ENCODE results near the gene ELMO3. TPM values are rescaled to one million over a fixed set of nuclear protein-coding genes. Genes with fewer than 3 reads are reported as not detected.

ELMO3 gene, protein sequence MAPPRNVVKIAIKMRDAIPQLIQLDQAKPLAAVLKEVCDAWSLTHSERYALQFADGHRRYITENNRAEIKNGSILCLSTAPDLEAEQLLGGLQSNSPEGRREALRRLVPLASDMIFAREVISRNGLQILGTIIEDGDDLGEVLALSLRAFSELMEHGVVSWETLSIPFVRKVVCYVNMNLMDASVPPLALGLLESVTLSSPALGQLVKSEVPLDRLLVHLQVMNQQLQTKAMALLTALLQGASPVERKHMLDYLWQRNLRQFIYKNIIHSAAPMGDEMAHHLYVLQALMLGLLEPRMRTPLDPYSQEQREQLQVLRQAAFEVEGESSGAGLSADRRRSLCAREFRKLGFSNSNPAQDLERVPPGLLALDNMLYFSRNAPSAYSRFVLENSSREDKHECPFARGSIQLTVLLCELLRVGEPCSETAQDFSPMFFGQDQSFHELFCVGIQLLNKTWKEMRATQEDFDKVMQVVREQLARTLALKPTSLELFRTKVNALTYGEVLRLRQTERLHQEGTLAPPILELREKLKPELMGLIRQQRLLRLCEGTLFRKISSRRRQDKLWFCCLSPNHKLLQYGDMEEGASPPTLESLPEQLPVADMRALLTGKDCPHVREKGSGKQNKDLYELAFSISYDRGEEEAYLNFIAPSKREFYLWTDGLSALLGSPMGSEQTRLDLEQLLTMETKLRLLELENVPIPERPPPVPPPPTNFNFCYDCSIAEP
- 0.72 and 0.88 TPM in 2 replicates for total RNA-seq

GRCh38 chr16:67199011-67199807 lies at the start of gene ELMO3:
ELMO3 (plus strand) TSS chr16:67199131; CDS start chr16:67199327, 196 bp downstream.

GRCh38 chr16:67150833-67151396 lies 48.0 kb upstream of the ELMO3 start, which contains the start of gene B3GNT9:
B3GNT9 (minus strand) TSS chr16:67150998; CDS start chr16:67150485, 513 bp downstream.

GRCh38 chr16:67164599-67165061 lies 34.3 kb upstream of the ELMO3 start, which contains the start of gene HSF4:
HSF4 (plus strand) TSS chr16:67164745; CDS start chr16:67164812, 67 bp downstream.

DNA sequence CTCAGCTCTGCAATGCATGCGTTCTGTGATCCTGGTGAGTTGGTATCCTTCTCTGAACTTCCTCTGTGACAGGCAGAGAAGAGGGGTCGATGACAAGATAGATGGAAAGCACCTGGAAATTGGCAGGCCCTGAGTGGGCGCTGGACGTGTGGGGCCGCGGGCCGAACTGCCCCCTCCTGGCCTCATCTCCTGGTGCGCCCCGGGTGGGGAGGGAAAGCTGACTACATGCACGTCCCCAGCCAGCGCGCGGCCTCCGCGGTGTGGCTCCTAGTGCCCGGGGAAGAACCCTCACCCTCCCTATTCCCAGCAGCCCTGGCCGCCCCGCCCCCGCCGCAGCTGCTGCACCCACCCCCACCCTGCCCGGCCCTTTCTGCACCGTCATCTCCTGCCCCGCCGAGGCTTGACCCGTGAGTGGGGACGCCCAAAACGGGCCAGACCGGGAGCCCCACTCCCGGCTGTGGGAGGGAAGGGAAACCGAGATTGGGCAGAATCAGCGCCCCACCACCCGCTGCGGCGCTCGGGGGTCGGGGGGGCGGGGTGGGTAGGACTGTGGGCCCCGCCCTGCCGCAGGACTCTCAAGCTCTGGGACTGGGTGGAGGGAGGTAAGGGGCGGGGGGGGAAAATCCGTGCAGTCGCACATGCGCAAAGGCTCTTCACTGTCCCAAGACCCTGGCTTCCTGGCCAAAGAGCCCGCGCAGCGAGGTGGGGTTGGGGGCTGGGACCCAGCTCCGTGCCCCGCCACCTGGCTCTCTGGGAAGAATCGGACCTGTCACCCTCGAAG lies 28.6 kb upstream of the ELMO3 start, which contains the start of gene NOL3:
Gene NOL3 (plus strand): TSS at position 371 of the 781 bp plus-strand sequence.

DNA sequence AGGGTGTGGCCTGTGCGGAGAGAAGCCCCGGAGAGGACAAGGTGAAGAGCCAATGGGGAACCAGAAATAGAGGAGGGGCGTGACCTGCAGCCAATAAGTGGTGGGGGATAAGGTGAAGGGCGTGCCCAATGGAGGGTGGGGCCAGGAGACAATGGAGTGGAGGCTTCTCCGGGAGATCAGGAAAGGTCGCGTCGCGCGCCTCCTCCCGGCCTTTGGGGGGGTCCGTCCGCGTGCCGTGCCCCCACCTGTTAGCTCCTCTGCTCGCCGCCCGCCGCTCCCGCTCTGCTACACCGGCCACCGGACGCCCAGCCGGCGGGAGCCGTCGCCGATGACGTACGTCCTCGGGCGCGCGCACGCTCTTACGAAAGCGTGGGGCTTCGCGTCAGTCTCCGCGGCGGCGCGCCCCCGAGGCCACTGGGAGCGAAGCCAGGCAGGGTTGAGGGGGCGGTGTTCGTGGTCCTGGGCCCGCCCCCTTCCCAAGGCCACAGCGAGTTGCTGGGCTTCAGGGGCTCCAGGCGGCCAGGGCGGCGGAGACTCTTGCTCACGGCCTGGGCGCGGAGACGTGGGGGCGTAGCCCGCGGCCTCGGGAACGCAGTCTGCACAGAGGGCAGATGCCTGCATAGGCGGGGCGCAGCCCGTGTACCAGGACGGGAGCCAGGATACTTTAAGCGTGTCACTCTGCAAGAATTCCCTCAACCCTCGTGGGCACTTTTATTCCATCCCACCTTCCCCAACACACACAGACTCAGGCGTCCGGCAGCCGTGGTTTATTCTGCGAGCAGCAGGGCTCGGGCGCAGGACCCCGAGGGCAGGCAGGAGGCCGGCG lies 15.1 kb upstream of the ELMO3 start, which contains the start of gene MATCAP1:
Gene MATCAP1 (minus strand): TSS at position 337 of the 826 bp plus-strand sequence. CDS start 3,353 bp downstream, outside the sequence.

GRCh38 chr16:67190041-67190440 lies 8.9 kb upstream of the ELMO3 start, which contains the start of gene EXOC3L1:
EXOC3L1 (minus strand) TSS chr16:67190136; CDS start chr16:67189676, 460 bp downstream.

GRCh38 chr16:67191995-67192681 lies 6.8 kb upstream of the ELMO3 start, which contains the start of gene E2F4:
E2F4 (plus strand) TSS chr16:67192155; CDS start chr16:67192228, 73 bp downstream.

DNA sequence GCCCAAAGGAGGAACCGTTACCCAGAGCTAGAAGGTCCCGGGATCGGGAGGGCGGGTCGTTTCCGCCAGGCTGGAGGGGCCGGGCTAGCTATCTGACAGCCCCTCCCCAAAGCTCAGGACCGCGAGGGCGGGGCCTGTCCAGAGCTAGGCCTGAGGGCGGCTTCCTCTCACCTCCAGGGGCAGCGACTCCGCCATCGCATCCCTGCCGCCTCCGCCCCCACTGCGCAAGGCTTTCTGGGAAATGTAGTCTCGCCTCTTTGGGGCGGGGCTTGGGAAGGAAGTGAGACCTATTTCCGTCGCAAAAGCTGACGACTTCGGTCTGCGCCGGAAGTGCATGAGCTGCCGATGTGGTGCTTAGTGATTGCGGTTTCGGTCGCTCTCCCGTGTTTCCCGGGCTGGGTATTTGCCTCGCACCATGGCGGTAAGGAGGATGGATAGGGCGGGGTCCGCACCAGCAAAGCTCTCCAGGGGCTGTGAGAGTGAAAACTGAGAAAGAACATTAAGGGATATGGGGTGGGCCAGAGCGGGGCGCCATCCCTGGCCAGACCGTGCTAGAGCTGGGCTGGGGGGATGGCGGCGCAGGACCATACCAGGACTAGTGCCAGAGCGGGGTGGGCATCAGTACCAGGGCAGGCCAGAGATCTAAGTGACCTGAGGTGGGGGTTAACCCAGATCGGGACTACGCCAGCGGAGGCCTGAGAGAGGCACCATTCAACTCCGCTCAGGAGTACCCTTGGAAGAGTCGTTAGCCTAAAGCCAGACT lies 28.1 kb downstream of the ELMO3 start, which contains the start of gene TMEM208:
Gene TMEM208 (plus strand): TSS at position 327 of the 763 bp plus-strand sequence. CDS start 89 bp downstream, at position 416.

GRCh38 chr16:67247192-67248072 lies 48.5 kb downstream of the ELMO3 start, which contains the start of gene FHOD1:
FHOD1 (minus strand) TSS chr16:67247481; CDS start chr16:67247410, 71 bp downstream.

GRCh38 chr16:67248401-67249177 lies 49.7 kb downstream of the ELMO3 start, which contains the start of gene SLC9A5:
SLC9A5 (plus strand) TSS chr16:67248979; CDS start chr16:67249015, 36 bp downstream.

Small RNAs within 50 kb of the gene (small RNA-seq; reads per million reads assigned to genes)
- 2.2 reads per million, percentile 71 among the genes with 10 or more reads in this experiment for gene MIR328 (ENCODE audit: low replicate concordance)

Other genes starting within 250 kb of the ELMO3 start
- gene CES3, start 237.9 kb upstream of the ELMO3 start, total RNA-seq = 0.22 TPM in 1 of 2 replicates, not detected in the other
- 2.7 and 2.8 TPM in 2 replicates for gene CES4A, start 210.5 kb upstream of the ELMO3 start, total RNA-seq
- gene CBFB, start 170.0 kb upstream of the ELMO3 start, total RNA-seq = 88.4 and 124 TPM in 2 replicates
- 14.0 and 21.0 TPM in 2 replicates for gene PHAF1, start 89.2 kb upstream of the ELMO3 start, total RNA-seq
- 57.3 and 63.7 TPM in 2 replicates for gene B3GNT9, start 48.1 kb upstream of the ELMO3 start, total RNA-seq
- gene TRADD, start 39.2 kb upstream of the ELMO3 start, total RNA-seq = 19.8 and 24.3 TPM in 2 replicates
- 9.6 and 12.7 TPM in 2 replicates for gene FBXL8, start 39.2 kb upstream of the ELMO3 start, total RNA-seq
- 2.4 and 9.4 TPM in 2 replicates for gene HSF4, start 34.4 kb upstream of the ELMO3 start, total RNA-seq
- gene NOL3, start 28.6 kb upstream of the ELMO3 start, total RNA-seq = 13.6 and 15.6 TPM in 2 replicates
- gene MATCAP1, start 15.2 kb upstream of the ELMO3 start, total RNA-seq = 5.0 and 11.2 TPM in 2 replicates
- not detected in 2 replicates for gene EXOC3L1, start 9.0 kb upstream of the ELMO3 start, total RNA-seq
- 69.6 and 120 TPM in 2 replicates for gene E2F4, start 7.0 kb upstream of the ELMO3 start, total RNA-seq
- 36.4 and 42.0 TPM in 2 replicates for gene TMEM208, start 28.0 kb downstream of the ELMO3 start, total RNA-seq
- 7.0 and 40.2 TPM in 2 replicates for gene FHOD1, start 48.4 kb downstream of the ELMO3 start, total RNA-seq
- gene SLC9A5, start 49.8 kb downstream of the ELMO3 start, total RNA-seq = 1.1 and 1.6 TPM in 2 replicates
- 6.6 and 21.0 TPM in 2 replicates for gene PLEKHG4, start 80.4 kb downstream of the ELMO3 start, total RNA-seq
- under 0.01 TPM in 1 of 2 replicates, not detected in the other for gene KCTD19, start 127.6 kb downstream of the ELMO3 start, total RNA-seq
- gene LRRC36, start 127.7 kb downstream of the ELMO3 start, total RNA-seq = not detected in 2 replicates
- 0.88 and 1.1 TPM in 2 replicates for gene TPPP3, start 194.4 kb downstream of the ELMO3 start, total RNA-seq
- gene ZDHHC1, start 217.3 kb downstream of the ELMO3 start, total RNA-seq = 4.6 and 6.0 TPM in 2 replicates
- gene HSD11B2, start 232.0 kb downstream of the ELMO3 start, total RNA-seq = under 0.01 TPM in 1 of 2 replicates, not detected in the other

Data from placental pericyte (primary cell).